Stimulated activated CD4-positive, alpha-beta T cell treated with anti-CD3 and anti-CD28 coated beads, Interleukin-4, amount 100 ng/mL, for 4 hours (primary cell): ENCODE results near the gene TEFM.
"Not testable (repeated sequence)": the region's sequence is repeated elsewhere in the genome, so short reads cannot be mapped to it uniquely, and the experiment has no call there.

Experiments used
- DNase-seq, 2 experiments: peaks; one replicate each; pipeline ENCODE4 v3.0.0-alpha.2; 2020

The TEFM gene

DNA sequence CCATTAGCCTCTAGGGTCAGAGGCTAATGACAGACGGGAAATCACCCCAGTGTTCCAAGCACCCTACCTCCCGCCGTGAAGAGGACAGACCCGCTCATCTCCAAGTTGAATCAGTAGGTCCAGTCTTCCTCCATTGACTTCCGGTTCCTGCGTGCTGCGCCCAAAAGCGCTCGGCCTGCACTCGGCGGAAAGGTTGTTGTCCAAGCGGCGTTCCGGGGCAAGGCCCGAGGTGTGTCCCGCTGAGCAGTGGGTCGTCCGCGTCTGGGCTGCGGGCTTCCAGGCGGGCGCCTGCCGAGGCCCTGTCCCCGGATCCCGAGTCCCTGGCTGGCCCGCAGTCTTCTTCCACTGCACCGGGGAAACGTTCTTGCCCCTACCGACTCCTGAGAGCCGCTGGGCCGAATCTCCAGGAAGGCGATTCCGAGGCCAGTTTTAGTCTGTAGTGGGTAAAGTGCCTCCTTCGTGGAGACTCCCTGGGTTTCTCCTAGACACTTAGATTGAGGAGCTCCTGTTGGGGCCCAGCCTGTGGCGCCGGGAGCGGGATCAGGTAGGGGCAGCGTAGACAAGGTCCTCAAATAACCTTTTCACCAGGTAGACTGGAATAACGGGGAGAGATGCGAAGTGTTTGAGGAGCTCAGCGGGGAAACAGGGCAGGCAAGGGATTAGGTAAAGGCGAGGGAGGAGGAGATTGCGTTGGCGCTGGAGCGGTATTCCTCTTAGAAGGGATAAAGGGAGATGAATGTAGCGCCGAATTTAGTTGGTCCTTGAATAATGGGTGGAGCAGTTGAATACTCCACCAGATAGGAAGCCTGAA lies at the start of gene TEFM:
Gene TEFM, minus strand, starts transcription at position 138 of the 811 bp plus-strand sequence. Its CDS starts 40 bp downstream, at position 98.
- peak; percentile 82 for DNase-seq

DNA sequence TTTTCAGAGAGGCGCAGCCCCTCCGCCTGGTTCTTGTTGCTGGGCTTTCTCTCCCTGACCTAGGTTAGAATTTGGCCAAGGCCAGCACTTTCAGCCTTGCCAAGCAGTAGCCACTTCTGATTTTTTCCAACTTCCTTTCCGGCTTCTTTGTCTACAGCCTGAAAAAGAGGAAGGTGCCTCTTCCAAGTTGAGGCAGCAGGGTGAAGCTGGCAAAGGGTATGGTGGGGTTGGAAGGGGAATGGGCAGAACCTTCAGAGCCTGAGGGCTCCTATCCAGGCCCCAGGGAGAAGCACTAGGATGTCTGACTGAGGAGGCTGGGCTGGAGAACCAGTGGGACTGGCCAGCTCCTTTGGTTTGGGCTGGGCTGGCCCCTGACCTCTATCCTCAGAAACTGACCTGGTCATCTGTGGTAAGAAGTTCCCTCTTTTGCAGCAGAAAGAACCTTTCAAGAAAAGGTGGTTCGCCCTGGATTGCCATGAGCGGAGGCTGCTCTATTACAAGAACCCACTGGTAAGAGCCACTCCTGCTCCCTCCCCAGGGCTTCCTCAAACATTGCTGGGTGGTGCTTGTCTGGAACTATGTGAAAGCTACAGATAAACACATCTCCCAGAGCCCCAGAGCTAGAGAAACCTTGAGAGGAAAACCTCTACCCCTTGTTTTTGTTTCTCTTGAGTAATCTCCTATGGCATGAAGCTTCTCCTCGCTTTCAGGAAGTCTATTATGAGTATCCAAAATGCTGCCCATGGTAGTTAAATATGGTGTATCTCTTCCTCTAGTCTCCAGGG lies 48.2 kb upstream of the TEFM start:
- no peak for DNase-seq

DNA sequence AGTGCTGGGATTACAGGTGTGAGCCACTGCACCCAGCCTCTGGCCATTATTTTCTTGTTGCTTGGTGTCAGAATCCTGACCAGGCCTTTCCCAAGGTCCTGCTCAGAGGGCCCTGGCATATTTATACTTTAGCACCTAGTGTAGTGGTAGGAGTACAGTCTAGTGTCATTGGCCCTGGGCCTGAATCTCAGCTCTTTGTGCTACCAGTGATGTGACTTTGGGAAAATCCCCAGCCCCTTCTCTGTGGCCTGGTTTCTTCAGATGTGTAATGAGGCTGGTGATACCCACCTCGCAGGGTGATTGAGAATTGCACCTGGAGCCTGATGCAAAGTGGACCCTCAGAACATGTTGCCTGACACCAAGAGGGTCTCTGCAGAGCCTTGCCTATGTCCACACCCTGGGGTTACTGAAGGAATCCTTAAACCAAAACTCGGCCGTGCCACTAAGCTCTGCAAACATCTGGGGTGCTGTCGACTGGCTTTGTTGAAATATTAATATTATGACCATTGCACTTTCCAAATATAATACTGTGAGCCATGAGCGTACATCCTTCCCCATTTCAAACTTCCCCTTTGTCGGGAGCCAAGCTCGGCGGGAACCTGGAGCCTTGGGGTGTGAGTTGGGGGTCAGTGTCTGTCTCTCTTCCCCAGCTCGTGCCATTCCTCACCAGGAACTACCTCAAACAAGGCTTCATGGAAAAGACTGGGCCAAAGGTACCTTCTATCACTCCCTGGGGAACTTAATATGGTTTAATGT lies 46.8 kb upstream of the TEFM start:
- DNase-seq, result no peak

- no peak for DNase-seq
Observed at GRCh38 chr17:30950669-30951399, 44.8 kb upstream of the TEFM start.

DNA sequence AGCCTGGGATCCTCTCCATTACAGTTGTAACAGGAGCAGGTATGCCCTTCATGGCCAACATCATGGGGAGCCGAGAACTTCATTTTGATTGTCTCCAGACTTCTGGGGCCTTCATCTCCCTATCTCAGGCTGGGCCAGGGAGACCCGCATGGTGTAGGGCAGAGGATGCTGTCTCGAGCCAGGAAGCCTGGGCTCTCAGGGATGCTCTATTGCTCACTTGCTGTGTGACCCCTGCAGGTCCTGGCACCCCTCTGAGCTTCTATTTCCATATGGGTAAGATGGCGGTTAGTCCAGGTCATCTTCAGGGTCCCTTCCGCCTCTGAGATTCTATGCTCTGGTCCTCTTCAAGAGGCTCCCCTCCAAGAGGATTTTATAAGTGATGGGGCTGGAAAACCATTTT lies 44.2 kb upstream of the TEFM start:
- DNase-seq, result no peak

GRCh38 chr17:30947796-30948195 lies 41.8 kb upstream of the TEFM start:
- DNase-seq, result no peak

DNA sequence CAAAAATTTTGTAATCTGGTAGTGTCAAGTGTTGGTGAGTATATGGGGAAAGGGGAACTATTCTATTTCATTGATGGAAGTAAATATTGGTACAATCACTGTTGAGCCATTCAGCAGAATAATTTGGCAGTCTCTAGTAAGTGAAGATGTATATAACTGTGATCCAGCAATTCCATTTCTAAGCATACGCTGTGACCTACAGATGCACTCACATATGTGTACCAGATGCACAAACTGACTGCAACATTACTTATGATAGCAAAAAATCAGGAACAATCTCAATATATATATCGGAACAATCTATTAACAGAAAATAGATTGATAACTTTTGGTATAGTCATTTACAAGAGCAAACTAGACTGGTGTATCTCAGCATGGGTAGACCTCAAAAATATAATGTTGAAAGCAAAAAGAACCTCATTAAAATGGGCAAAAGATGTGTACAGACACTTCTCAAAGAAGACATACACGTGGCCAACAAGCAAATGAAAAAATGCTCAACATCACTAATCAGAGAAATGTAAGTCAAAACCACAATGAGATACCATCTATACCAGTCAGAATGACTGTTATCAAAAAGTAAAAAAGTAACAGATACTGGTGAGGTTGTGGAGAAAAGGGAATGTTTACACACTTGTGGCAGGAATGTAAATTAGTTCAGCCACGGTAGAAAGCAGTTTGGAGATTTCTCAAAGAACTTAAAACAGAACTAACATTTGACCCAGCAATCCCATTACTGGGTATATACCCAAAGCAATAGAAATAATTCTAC lies 36.5 kb upstream of the TEFM start:
- DNase-seq, result no peak

- DNase-seq, result no peak
Observed at GRCh38 chr17:30939051-30939689, 33.1 kb upstream of the TEFM start.

- no peak for DNase-seq
Observed at GRCh38 chr17:30933966-30934365, 27.9 kb upstream of the TEFM start.

- DNase-seq, result not testable (repeated sequence)
Observed at GRCh38 chr17:30931582-30931981, 25.5 kb upstream of the TEFM start.

DNA sequence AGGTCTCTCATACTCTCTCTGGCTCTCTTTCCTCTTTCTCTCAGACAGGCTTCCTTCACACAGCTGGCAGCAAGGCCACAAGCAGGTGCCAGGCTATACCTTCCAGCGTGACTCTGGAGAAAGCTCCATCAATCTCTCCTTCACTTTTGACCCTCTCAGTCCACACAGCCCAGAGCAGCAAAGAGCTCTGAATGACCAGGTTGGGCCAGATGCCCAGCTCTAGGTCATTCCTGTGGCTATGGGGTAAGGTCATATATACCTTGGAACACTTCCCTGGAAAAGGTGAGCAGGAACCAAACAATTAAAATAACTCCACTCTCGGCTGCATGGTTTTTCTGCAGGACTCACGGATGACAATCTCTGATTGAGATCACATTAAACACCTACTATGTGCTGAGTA lies 24.5 kb upstream of the TEFM start:
- no peak for DNase-seq

DNA sequence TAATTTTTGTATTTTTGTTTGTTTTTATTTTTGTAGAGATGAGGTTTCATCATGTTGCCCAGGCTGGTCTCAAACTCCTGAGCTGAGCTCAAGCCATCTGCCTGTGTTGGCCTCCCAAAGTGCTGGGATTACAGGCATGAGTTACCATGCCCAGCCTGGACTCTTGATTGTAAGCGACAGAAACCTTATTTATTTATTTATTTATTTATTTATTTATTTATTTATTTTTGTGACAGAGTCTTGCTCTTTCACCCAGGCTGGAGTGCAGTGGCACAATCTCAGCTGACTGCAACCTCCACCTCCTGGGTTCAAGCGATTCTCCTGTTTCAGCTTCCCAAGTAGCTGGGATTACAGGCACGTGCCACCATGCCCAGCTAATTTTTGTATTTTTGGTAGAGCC lies 23.8 kb upstream of the TEFM start:
- DNase-seq, result not testable (repeated sequence)

DNA sequence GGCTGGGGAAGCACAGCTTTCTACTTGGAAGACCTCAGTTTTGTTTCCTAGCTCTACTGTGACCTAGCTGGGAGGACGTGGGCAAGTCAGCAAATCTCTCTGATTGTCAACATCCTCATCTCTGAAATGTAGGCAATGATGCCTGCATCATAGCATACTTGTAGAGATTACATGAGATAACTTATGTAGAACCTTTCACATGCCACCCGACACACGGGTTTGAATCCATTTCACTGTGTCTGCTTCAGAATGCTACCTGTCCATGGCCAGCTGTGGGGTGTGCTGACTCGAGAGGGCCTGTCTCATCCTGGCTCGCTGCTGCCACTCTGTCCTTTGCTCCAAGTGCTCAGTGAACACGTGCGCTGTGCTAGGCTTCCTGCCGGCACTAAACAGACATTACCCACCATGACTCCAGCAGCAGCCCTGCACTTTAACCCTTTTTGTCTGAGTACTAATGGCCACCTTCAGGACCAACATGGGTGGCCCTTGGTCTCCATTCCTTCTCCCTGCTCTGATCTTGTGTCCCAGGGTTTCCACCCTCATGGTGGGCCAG lies 23.1 kb upstream of the TEFM start:
- DNase-seq, result no peak

DNA sequence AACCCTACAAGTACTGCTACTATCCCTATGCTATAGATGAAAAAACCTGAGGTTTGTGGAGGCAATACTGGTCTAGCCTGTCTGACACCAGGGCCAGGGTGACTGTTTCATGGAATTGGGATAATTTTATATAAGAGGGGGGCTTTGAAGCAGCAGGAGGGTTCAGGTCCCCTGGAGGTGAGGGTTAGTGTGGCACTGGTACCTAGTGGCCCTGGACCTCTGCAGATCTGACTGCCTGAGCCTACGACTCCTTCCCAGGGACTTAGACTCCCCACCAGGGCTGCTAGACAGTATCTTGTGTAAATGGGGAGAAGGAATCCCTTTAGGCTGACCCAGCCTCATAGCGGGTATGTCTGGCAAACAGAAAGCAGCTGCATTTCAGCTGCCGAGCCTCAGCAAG lies 22.5 kb upstream of the TEFM start:
- DNase-seq, result no peak

- DNase-seq, result no peak
Observed at GRCh38 chr17:30927756-30928155, 21.7 kb upstream of the TEFM start.

- no peak for DNase-seq
Observed at GRCh38 chr17:30926516-30926915, 20.5 kb upstream of the TEFM start.

DNA sequence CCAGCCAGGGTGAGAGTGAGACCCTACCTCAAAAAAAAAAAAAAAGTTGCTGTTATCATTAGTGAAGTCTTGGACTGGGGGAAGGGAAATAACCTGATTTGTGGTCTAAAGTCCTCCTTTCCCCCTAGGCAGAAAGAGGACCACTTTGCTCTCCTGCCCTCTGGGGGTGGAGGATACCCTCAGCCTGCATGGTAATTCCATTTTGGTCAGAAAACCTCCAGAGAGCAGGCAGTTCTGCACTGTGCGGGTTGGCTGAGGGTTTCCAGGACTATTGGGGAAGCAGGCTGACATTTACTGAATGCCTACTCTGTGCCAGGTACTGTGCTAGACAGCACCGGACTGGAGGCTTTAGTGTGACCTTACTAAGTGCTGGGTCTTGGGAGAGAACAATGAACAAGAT lies 18.3 kb upstream of the TEFM start:
- DNase-seq, result no peak

DNA sequence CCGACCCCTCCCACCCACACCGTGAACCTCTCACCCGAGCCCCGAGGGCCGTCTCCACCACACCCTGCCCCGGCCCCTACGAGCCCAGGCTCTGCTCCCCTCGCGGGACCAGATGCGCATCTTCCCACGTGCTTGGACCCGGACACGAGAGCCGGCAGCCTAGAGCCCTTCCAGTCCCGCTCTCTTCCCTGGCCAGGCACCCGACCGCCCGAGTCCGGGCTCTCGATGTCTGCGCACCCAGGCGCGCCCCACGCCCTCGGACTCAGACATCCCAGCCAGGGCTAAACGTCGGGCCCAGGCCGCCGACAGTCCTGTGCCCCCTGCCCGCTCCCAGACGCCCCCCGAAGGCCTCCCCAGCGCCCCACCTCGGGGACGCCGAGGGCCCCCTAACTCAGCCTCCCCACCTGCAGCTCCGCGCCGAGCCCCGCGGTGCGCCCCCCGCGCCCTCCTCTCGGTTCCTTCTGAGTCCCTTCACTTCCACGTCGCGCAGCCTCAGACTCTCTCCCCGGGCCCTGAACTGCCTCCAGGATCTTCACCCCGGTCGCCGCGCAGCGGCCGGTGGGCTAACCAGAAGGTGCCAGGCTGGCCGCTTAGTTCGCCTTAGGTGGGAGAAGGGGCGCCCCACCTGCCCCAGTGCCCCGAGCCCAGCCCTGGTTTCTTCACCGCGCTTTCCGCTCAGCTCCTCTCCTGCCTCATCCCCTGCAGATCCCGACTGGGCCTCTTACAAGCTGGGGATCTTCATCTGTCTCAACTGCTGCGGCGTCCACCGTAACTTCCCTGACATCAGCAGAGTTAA lies 16.4 kb upstream of the TEFM start:
- DNase-seq, result no peak

DNA sequence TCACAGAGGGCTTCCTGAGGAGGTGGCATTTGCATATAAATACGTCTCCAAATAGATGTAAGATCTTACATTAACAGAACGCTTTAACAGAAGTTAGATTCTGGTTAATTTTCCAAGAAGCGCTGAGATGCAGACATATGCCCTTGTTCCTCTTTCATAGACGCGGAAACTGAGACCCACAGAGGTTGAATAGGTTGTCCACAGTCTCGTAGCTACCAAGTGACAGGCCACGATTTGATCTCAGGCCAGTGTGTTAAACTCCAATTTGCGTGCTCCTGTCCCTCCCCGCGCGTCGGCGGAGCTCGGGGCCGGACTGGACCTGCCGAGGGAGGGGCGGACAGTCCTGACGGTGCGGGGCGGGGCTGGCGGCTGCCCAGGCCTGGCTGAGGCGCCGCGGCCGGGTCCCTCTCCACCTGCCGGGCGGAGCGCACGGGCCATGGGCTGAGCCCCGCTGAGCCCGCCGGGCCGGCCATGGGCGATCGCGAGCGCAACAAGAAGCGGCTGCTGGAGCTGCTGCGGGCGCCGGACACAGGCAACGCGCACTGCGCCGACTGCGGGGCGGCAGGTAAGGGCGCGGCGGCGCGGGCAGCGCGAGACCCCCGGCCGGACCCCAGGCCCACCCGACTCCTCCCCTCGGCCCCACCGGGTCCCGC lies 15.6 kb upstream of the TEFM start, which contains the start of gene ADAP2:
Gene ADAP2, plus strand, starts transcription at position 402 of the 653 bp plus-strand sequence. Its CDS starts 70 bp downstream, at position 472.
- DNase-seq, result no peak
